HCT116 (cell line): ENCODE results near the gene RUBCN. TPM values are rescaled to one million over a fixed set of nuclear protein-coding genes. Genes with fewer than 3 reads are reported as not detected.

Experiments
- ATAC-seq: fragments of 200-7000 bp; cut with Tn5 transposase; 2 replicates; pipeline ENCODE4 v1.9.1; 2020; ENCODE audit warnings: mild to moderate bottlenecking, moderate library complexity
- BruUV-seq: library from RNA; stranded (reverse); fragments of 400-500 nt; replicated peaks from 2 replicates; lab custom pipeline; 2021; lab: Mats Ljungman, UMichigan
- CTCF ChIA-PET: fragments of 300-600 bp; sonication (Branson Sonifier 250); formaldehyde crosslinking; loops from one replicate; lab custom pipeline; 2021; ENCODE audit warnings: antibody characterized with exemption; lab: Charles Lee
- POLR2A ChIA-PET: fragments of 300-600, 350-600 bp; sonication (Branson Sonifier 250); formaldehyde crosslinking; loops from one replicate; lab custom pipeline; 2021; ENCODE audit warnings: antibody characterized with exemption; lab: Charles Lee
- RAD21 ChIA-PET, 2 experiments: fragments of 300-600 bp; sonication (Branson Sonifier 250); formaldehyde crosslinking; loops; one replicate each; lab custom pipeline; 2023; ENCODE audit warnings: low total read pairs in 2 of 2; ENCODE audit not compliant: uncharacterized antibody in 2 of 2, unreplicated experiment in 2 of 2, low non-redundant PET in 1 of 2; lab: Charles Lee
- DNase-seq: peaks from one replicate; pipeline ENCODE4 v3.0.0-alpha.2; 2010; ENCODE audit warnings: low read depth, low spot score
- H2AFZ ChIP-seq: fragments of 200-600 bp; shearing (Covaris generic), sonication (generic); 2 replicates; pipeline ENCODE4 v1.6.1; 2017; ENCODE audit warnings: low read depth, mixed run types, mixed read lengths, antibody characterized with exemption, low read length; ENCODE audit not compliant: poor library complexity, severe bottlenecking
- H3K27ac ChIP-seq: 2 replicates; pipeline ENCODE4 v1.5.1; 2012; ENCODE audit warnings: low read depth, low read length
- H3K27me3 ChIP-seq: fragments of 200-600 bp; sonication (generic); 2 replicates; pipeline ENCODE4 v1.6.1; 2016; ENCODE audit warnings: mixed run types, low read length, mixed read lengths; ENCODE audit not compliant: insufficient read depth
- H3K36me3 ChIP-seq, 2 experiments: fragments of 200-500 bp in 1 of 2; fragments of 200-600 bp in 1 of 2; sonication (Bioruptor generic) in 1 of 2; sonication (generic) in 1 of 2; 2 replicates each; pipeline versions ENCODE4 v1.5.1 to v1.6.1; 2014 to 2016; ENCODE audit warnings: low read length in 2 of 2, inconsistent platforms in 1 of 2, mixed read lengths in 1 of 2, mixed run types in 1 of 2; ENCODE audit not compliant: insufficient read depth in 2 of 2, control insufficient read depth in 1 of 2
- H3K4me1 ChIP-seq, 2 experiments: fragments of 200-600 bp in 1 of 2; sonication (generic) in 1 of 2; 2 replicates each; pipeline versions ENCODE4 v1.5.1 to v1.6.1; 2012 to 2017; ENCODE audit warnings: low read length in 2 of 2, inconsistent platforms in 1 of 2, mild to moderate bottlenecking in 1 of 2, mixed read lengths in 1 of 2, mixed run types in 1 of 2, moderate library complexity in 1 of 2; ENCODE audit not compliant: insufficient read depth in 2 of 2, control insufficient read depth in 1 of 2
- H3K4me2 ChIP-seq: fragments of 200-600 bp; sonication (generic); 2 replicates; pipeline ENCODE4 v1.6.1; 2017; ENCODE audit warnings: mixed run types, low read length, mixed read lengths
- H3K4me3 ChIP-seq, 2 experiments: fragments of 200-600 bp in 1 of 2; sonication (generic) in 1 of 2; replicated peaks in 1 of 2; 2 replicates each; pipeline ENCODE4 v1.5.1; 2011 to 2016; ENCODE audit warnings: low read length in 2 of 2, control low read depth in 1 of 2, low read depth in 1 of 2, mild to moderate bottlenecking in 1 of 2, mixed read lengths in 1 of 2, mixed run types in 1 of 2
- H3K79me2 ChIP-seq: fragments of 200-600 bp; sonication (generic); 2 replicates; pipeline ENCODE4 v1.6.1; 2017; ENCODE audit warnings: mild to moderate bottlenecking, mixed run types, low read length, moderate library complexity, mixed read lengths; ENCODE audit not compliant: insufficient read depth
- H3K9ac ChIP-seq: fragments of 200-600 bp; sonication (generic); 2 replicates; pipeline ENCODE4 v1.6.1; 2016; ENCODE audit warnings: low read length, mixed read lengths
- H3K9me2 ChIP-seq: fragments of 200-600 bp; sonication (generic), shearing (Covaris generic); 2 replicates; pipeline ENCODE4 v1.6.1; 2017; ENCODE audit warnings: mixed run types, mild to moderate bottlenecking, moderate library complexity; ENCODE audit not compliant: insufficient read depth
- H3K9me3 ChIP-seq, 2 experiments: fragments of 200-500 bp in 1 of 2; fragments of 200-600 bp in 1 of 2; sonication (Bioruptor generic) in 1 of 2; sonication (generic) in 1 of 2; 2 replicates each; pipeline ENCODE4 v1.6.1; 2014 to 2017; ENCODE audit warnings: low read length in 2 of 2, mixed read lengths in 2 of 2, inconsistent platforms in 1 of 2, low read depth in 1 of 2, mild to moderate bottlenecking in 1 of 2, mixed run types in 1 of 2, moderate library complexity in 1 of 2; ENCODE audit not compliant: control insufficient read depth in 1 of 2, insufficient read depth in 1 of 2
- H4K20me1 ChIP-seq: fragments of 200-600 bp; sonication (generic), shearing (Covaris generic); 2 replicates; pipeline ENCODE4 v1.6.1; 2017; ENCODE audit warnings: mixed run types, mild to moderate bottlenecking, moderate library complexity; ENCODE audit not compliant: insufficient read depth
- ATF3 ChIP-seq: IDR thresholded peaks from 2 replicates; pipeline ENCODE4 v1.6.1; 2012
- CBX3 ChIP-seq: IDR thresholded peaks from 2 replicates; pipeline ENCODE4 v1.6.1; 2012; ENCODE audit warnings: low read depth
- CEBPB ChIP-seq: IDR thresholded peaks from 2 replicates; pipeline ENCODE4 v1.6.1; 2012; ENCODE audit warnings: low read depth
- CTCF ChIP-seq, 3 experiments: fragments of 200-600 bp in 1 of 3; sonication (generic) in 1 of 3; IDR thresholded peaks in 2 of 3; conservative IDR thresholded peaks in 1 of 3; 2 replicates each; pipeline ENCODE4 v1.5.1; 2012 to 2017; ENCODE audit warnings: low read depth in 2 of 3, low read length in 2 of 3, antibody characterized with exemption in 1 of 3, borderline replicate concordance in 1 of 3, control low read depth in 1 of 3, mild to moderate bottlenecking in 1 of 3, mixed read lengths in 1 of 3, mixed run types in 1 of 3, moderate library complexity in 1 of 3; ENCODE audit not compliant: insufficient read depth in 1 of 3
- EGR1 ChIP-seq: IDR thresholded peaks from 2 replicates; pipeline ENCODE4 v1.6.1; 2012; ENCODE audit warnings: low read depth
- ELF1 ChIP-seq: IDR thresholded peaks from 2 replicates; pipeline ENCODE4 v1.6.1; 2012; ENCODE audit warnings: low read depth, borderline replicate concordance
- EZH2 ChIP-seq: fragments of 200-600 bp; sonication (generic); IDR thresholded peaks from 2 replicates; pipeline ENCODE4 v1.6.1; 2017; ENCODE audit warnings: antibody characterized with exemption, mixed run types
- EZH2phosphoT487 ChIP-seq: fragments of 200-600 bp; IDR thresholded peaks from 2 replicates; pipeline ENCODE4 v1.6.1; 2018; ENCODE audit warnings: antibody characterized with exemption, borderline replicate concordance
- POLR2A ChIP-seq: IDR thresholded peaks from 2 replicates; pipeline ENCODE4 v1.7.0; 2011; ENCODE audit warnings: borderline replicate concordance; ENCODE audit not compliant: insufficient read depth, insufficient read length; ENCODE audit errors: extremely low read depth
- POLR2AphosphoS5 ChIP-seq: IDR thresholded peaks from 2 replicates; pipeline ENCODE4 v1.6.1; 2011; ENCODE audit warnings: mild to moderate bottlenecking, low read depth, low read length, moderate library complexity
- RAD21 ChIP-seq: IDR thresholded peaks from 2 replicates; pipeline ENCODE4 v1.6.1; 2012; ENCODE audit warnings: low read depth, mild to moderate bottlenecking
- SIN3A ChIP-seq: IDR thresholded peaks from 2 replicates; pipeline ENCODE4 v1.6.1; 2012; ENCODE audit warnings: low read depth
- SRF ChIP-seq: IDR thresholded peaks from 2 replicates; pipeline ENCODE4 v1.6.1; 2012; ENCODE audit warnings: low read depth
- TCF7L2 ChIP-seq: IDR thresholded peaks from 2 replicates; pipeline ENCODE4 v1.7.0; 2011; ENCODE audit warnings: borderline replicate concordance, inconsistent platforms; ENCODE audit not compliant: insufficient read depth, insufficient read length; ENCODE audit errors: extremely low read depth
- YY1 ChIP-seq: IDR thresholded peaks from 2 replicates; pipeline ENCODE4 v1.6.1; 2011; ENCODE audit warnings: low read length, low read depth, moderate library complexity, mild to moderate bottlenecking; ENCODE audit not compliant: insufficient replicate concordance; ENCODE audit errors: extremely low read depth
- ZFX ChIP-seq: fragments of 450-650 bp; IDR thresholded peaks from 2 replicates; pipeline ENCODE4 v1.6.1; 2017
- ZNF274 ChIP-seq: fragments of 200-500 bp; sonication (Bioruptor generic); IDR thresholded peaks from 2 replicates; pipeline ENCODE4 v1.6.1; 2014; ENCODE audit warnings: mild to moderate bottlenecking, low read depth, low read length, inconsistent platforms
- intact Hi-C: fragments of 100-400 bp; cut with micrococcal nuclease; formaldehyde crosslinking; loops from 2 replicates; pipeline ENCODE4 v1.10.0; 2022
- total RNA-seq: library from RNA; stranded (reverse); gene quantifications from one replicate; pipeline ENCODE4 v1.2.1, GENCODE V29; 2021; ENCODE audit not compliant: unreplicated experiment
- TF ChIP-seq, protein P1 (sequence below): IDR thresholded peaks from 2 replicates; pipeline ENCODE4 v1.6.1; 2012
- TF ChIP-seq, protein P2 (sequence below): IDR thresholded peaks from 2 replicates; pipeline ENCODE4 v1.6.1; 2012; ENCODE audit warnings: low read depth
- TF ChIP-seq, protein P3 (sequence below): IDR thresholded peaks from 2 replicates; pipeline ENCODE4 v1.6.1; 2011; ENCODE audit warnings: mild to moderate bottlenecking, low read length, moderate library complexity; ENCODE audit not compliant: insufficient replicate concordance; ENCODE audit errors: extremely low read depth

RUBCN gene
- total RNA-seq, 1 experiment from 2014 or later = 21.4 TPM

GRCh38 chr3:197761784-197762183 is 25.1 kb upstream of the RUBCN start:
- Histone ChIP-seq H4K20me1 (no peaks in the 10 kb centered on the region), H3K27me3 (no peaks in the 10 kb centered on the region), H3K4me1 (no peaks in the 10 kb centered on the region), H3K4me2 (no peak overlapping the region), H3K9me3 (no peaks in the 10 kb centered on the region), H3K9ac (no peak overlapping the region), H3K9me2 (no peaks in the 10 kb centered on the region), H3K79me2 (peaks cover 61% of the 10 kb centered on the region), H3K36me3 (peaks cover 17 to 42% of the 10 kb centered on the region in 2 experiments), H2AFZ (no peak overlapping the region), H3K27ac (no peak overlapping the region), H3K4me3 (no peak overlapping the region)
- CTCF ChIA-PET = no interaction called here
- intact Hi-C loops = no loop called here
- POLR2A ChIA-PET = no interaction called here
- no peak for TF ChIP-seq EZH2
- no peak for TF ChIP-seq SIN3A
- TF ChIP-seq CBX3 = no peak
- TF ChIP-seq, protein P1, sequence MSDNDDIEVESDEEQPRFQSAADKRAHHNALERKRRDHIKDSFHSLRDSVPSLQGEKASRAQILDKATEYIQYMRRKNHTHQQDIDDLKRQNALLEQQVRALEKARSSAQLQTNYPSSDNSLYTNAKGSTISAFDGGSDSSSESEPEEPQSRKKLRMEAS = no peak
- no peak for TF ChIP-seq SRF
- TF ChIP-seq, protein P2, sequence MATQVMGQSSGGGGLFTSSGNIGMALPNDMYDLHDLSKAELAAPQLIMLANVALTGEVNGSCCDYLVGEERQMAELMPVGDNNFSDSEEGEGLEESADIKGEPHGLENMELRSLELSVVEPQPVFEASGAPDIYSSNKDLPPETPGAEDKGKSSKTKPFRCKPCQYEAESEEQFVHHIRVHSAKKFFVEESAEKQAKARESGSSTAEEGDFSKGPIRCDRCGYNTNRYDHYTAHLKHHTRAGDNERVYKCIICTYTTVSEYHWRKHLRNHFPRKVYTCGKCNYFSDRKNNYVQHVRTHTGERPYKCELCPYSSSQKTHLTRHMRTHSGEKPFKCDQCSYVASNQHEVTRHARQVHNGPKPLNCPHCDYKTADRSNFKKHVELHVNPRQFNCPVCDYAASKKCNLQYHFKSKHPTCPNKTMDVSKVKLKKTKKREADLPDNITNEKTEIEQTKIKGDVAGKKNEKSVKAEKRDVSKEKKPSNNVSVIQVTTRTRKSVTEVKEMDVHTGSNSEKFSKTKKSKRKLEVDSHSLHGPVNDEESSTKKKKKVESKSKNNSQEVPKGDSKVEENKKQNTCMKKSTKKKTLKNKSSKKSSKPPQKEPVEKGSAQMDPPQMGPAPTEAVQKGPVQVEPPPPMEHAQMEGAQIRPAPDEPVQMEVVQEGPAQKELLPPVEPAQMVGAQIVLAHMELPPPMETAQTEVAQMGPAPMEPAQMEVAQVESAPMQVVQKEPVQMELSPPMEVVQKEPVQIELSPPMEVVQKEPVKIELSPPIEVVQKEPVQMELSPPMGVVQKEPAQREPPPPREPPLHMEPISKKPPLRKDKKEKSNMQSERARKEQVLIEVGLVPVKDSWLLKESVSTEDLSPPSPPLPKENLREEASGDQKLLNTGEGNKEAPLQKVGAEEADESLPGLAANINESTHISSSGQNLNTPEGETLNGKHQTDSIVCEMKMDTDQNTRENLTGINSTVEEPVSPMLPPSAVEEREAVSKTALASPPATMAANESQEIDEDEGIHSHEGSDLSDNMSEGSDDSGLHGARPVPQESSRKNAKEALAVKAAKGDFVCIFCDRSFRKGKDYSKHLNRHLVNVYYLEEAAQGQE = no peak
- TF ChIP-seq CTCF (IDR thresholded peaks at IDR 0.05 in 2 of 3, conservative IDR thresholded peaks at IDR 0.05 in 1 of 3; ENCODE audit: borderline replicate concordance in 1 of 3, insufficient read depth in 1 of 3, low read depth in 2 of 3, low read length in 2 of 3) = no peak
- no peak for TF ChIP-seq EZH2phosphoT487
- TF ChIP-seq ZNF274 = no peak
- TF ChIP-seq, protein P3, sequence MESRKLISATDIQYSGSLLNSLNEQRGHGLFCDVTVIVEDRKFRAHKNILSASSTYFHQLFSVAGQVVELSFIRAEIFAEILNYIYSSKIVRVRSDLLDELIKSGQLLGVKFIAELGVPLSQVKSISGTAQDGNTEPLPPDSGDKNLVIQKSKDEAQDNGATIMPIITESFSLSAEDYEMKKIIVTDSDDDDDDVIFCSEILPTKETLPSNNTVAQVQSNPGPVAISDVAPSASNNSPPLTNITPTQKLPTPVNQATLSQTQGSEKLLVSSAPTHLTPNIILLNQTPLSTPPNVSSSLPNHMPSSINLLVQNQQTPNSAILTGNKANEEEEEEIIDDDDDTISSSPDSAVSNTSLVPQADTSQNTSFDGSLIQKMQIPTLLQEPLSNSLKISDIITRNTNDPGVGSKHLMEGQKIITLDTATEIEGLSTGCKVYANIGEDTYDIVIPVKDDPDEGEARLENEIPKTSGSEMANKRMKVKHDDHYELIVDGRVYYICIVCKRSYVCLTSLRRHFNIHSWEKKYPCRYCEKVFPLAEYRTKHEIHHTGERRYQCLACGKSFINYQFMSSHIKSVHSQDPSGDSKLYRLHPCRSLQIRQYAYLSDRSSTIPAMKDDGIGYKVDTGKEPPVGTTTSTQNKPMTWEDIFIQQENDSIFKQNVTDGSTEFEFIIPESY = no peak
- TF ChIP-seq YY1 = no peak
- no peak for TF ChIP-seq POLR2A
- TF ChIP-seq CEBPB = no peak
- no peak for TF ChIP-seq EGR1
- no peak for TF ChIP-seq RAD21
- TF ChIP-seq POLR2AphosphoS5 = no peak
- no peak for TF ChIP-seq ZFX
- TF ChIP-seq TCF7L2 = no peak
- no peak for TF ChIP-seq ELF1
- no peak for TF ChIP-seq ATF3
- RAD21 ChIA-PET = no interaction called here
- DNase-seq (no peak), ATAC-seq (no peak)
- no TSS peak for BruUV-seq
